Keratinocyte (primary cell): ENCODE results near the gene AGRN. TPM values are rescaled to one million over a fixed set of nuclear protein-coding genes. Genes with fewer than 3 reads are reported as not detected.

Experiments used
- DNase-seq: peaks from one replicate; pipeline ENCODE4 v3.0.0-alpha.2; 2011; ENCODE audit warnings: low read depth, missing footprints, low spot score
- FAIRE-seq: peaks from 2 replicates; lab custom pipeline; 2011; peaks lifted over from hg19 to GRCh38; lab: Jason Lieb, UNC
- H2AFZ ChIP-seq: 2 replicates; pipeline ENCODE4 v1.6.0; 2012; ENCODE audit warnings: low read length, control low read depth, inconsistent platforms; ENCODE audit not compliant: control insufficient read depth
- H3K27ac ChIP-seq: 2 replicates; pipeline ENCODE4 v1.5.1; 2011; ENCODE audit warnings: low read length; ENCODE audit not compliant: control insufficient read depth, insufficient read depth
- H3K27me3 ChIP-seq: 3 replicates; pipeline ENCODE4 v1.6.0; 2011; ENCODE audit warnings: low read length; ENCODE audit not compliant: control insufficient read depth, insufficient read depth; ENCODE audit errors: extremely low read depth
- H3K36me3 ChIP-seq, 2 experiments: 2 replicates in 1 of 2; 3 replicates in 1 of 2; pipeline ENCODE4 v1.5.1; 2011; ENCODE audit warnings: low read length in 2 of 2, mild to moderate bottlenecking in 1 of 2; ENCODE audit not compliant: control insufficient read depth in 2 of 2, insufficient read depth in 2 of 2; ENCODE audit errors: extremely low read depth in 1 of 2
- H3K4me1 ChIP-seq: 3 replicates; pipeline ENCODE4 v1.5.1; 2011; ENCODE audit warnings: low read length; ENCODE audit not compliant: control insufficient read depth, insufficient read depth; ENCODE audit errors: extremely low read depth
- H3K4me2 ChIP-seq: 3 replicates; pipeline ENCODE4 v1.6.0; 2011; ENCODE audit warnings: low read depth, low read length; ENCODE audit not compliant: control insufficient read depth, insufficient read depth; ENCODE audit errors: extremely low read depth
- H3K4me3 ChIP-seq, 3 experiments: fragments of 200-600 bp in 1 of 3; sonication (generic) in 1 of 3; 2 replicates in 2 of 3; 3 replicates in 1 of 3; pipeline ENCODE4 v1.5.1; 2011 to 2016; ENCODE audit warnings: low read length in 3 of 3, mild to moderate bottlenecking in 3 of 3, control low read depth in 2 of 3, inconsistent platforms in 1 of 3, low read depth in 1 of 3, mixed read lengths in 1 of 3, mixed run types in 1 of 3, moderate library complexity in 1 of 3; ENCODE audit not compliant: control insufficient read depth in 2 of 3, insufficient read depth in 2 of 3; ENCODE audit errors: extremely low read depth in 1 of 3
- H3K79me2 ChIP-seq: 2 replicates; pipeline ENCODE4 v1.6.0; 2012; ENCODE audit warnings: low read length; ENCODE audit not compliant: control insufficient read depth, insufficient read depth
- H3K9ac ChIP-seq: 3 replicates; pipeline ENCODE4 v1.6.0; 2011; ENCODE audit warnings: low read length; ENCODE audit not compliant: control insufficient read depth, insufficient read depth; ENCODE audit errors: extremely low read depth
- H3K9me1 ChIP-seq: 3 replicates; pipeline ENCODE4 v1.6.0; 2011; ENCODE audit warnings: low read length; ENCODE audit not compliant: control insufficient read depth, insufficient read depth; ENCODE audit errors: extremely low read depth
- H3K9me3 ChIP-seq: 2 replicates; pipeline ENCODE4 v1.5.1; 2012; ENCODE audit warnings: low read depth, low read length; ENCODE audit not compliant: control insufficient read depth
- H4K20me1 ChIP-seq: 3 replicates; pipeline ENCODE4 v1.6.0; 2011; ENCODE audit warnings: low read length; ENCODE audit not compliant: control insufficient read depth, insufficient read depth; ENCODE audit errors: extremely low read depth
- EZH2 ChIP-seq: IDR thresholded peaks from one replicate; pipeline ENCODE4 v1.6.1; 2012; ENCODE audit warnings: inconsistent platforms, mild to moderate bottlenecking, low read length, moderate library complexity
- dilution Hi-C: fragments of 300-500 bp; cut with MboI; formaldehyde crosslinking; loops from one replicate; pipeline ENCODE4 v1.7.0; 2020; ENCODE audit warnings: low sequenced_read_pairs; ENCODE audit not compliant: extremely low pct_ligation_motif_present
- polyA plus RNA-seq, 5 experiments: library from polyadenylated mRNA; depleted of rRNA in 3 of 5; stranded (reverse) in 3 of 5; stranded (forward) in 1 of 5; unstranded in 1 of 5; fragments of >200 nt; gene quantifications; 1 replicate in 1 of 5; 2 replicates in 3 of 5; 3 replicates in 1 of 5; pipeline versions ENCODE4 v1.2.1 to v1.2.3, GENCODE V29; 2011 to 2012; ENCODE audit warnings: missing spikeins in 2 of 5, low read depth in 1 of 5, low replicate concordance in 1 of 5
- TF ChIP-seq, protein P1 (sequence below), 3 experiments: IDR thresholded peaks in 1 of 3; conservative IDR thresholded peaks in 1 of 3; optimal IDR thresholded peaks in 1 of 3; 2 replicates in 2 of 3; 3 replicates in 1 of 3; pipeline versions ENCODE3 to v1.5.1; 2011; ENCODE audit warnings: low read length in 3 of 3, mild to moderate bottlenecking in 3 of 3, moderate library complexity in 2 of 3, control low read depth in 1 of 3, inconsistent platforms in 1 of 3; ENCODE audit not compliant: insufficient read depth in 2 of 3; ENCODE audit errors: extremely low read depth in 1 of 3

The AGRN gene
- polyA plus RNA-seq, 1 donor (not counting 4 experiments of a cell fraction or from before 2014, with no cell fraction given), result 72.4 TPM

DNA sequence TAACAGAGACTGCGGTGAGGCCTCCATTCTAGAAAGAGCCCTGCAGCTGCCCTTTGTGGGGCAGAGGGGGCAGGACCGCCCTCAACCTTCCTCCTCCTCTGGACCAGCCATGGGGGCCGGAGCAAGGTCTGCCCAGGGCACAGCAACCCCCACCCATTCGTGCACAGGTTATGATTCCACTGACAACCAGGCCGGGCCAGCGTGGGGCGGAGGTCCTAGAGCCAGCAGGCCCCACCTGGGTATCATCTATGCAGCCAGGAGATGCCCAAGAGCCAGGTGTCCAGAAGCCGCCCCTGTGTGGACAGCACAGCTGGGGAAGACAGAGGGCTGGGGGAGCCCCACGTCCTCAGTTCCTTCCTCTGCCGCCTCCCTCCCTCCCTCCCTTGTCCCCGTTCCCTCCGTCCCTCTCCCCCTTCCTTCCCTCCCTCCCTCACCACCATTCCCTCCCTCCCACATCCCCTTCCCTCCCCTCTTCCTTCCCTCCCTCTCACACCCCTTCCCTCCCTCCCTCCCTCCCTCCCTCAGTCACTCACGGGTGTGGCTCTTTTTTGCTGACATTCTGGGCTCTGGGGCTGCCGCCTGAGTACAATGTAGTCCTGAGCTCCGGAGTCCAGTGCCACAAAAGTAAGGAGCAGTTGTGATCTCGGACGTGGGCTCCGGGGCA lies 41.9 kb downstream of the AGRN start:
- Histone ChIP-seq H3K4me2 (no peak overlapping the region), H2AFZ (no peak overlapping the region), H4K20me1 (peaks cover 4% of the 10 kb centered on the region), H3K27me3 (peaks cover 31% of the 10 kb centered on the region), H3K4me1 (peaks cover 24% of the 10 kb centered on the region), H3K36me3 (no peaks in the 10 kb centered on the region), H3K4me3 (no peak overlapping the region), H3K9me3 (no peaks in the 10 kb centered on the region), H3K9me1 (no peaks in the 10 kb centered on the region), H3K9ac (no peak overlapping the region), H3K79me2 (no peaks in the 10 kb centered on the region), H3K27ac (no peak overlapping the region)
- dilution Hi-C loops, result no loop called here
- TF ChIP-seq, protein P1, sequence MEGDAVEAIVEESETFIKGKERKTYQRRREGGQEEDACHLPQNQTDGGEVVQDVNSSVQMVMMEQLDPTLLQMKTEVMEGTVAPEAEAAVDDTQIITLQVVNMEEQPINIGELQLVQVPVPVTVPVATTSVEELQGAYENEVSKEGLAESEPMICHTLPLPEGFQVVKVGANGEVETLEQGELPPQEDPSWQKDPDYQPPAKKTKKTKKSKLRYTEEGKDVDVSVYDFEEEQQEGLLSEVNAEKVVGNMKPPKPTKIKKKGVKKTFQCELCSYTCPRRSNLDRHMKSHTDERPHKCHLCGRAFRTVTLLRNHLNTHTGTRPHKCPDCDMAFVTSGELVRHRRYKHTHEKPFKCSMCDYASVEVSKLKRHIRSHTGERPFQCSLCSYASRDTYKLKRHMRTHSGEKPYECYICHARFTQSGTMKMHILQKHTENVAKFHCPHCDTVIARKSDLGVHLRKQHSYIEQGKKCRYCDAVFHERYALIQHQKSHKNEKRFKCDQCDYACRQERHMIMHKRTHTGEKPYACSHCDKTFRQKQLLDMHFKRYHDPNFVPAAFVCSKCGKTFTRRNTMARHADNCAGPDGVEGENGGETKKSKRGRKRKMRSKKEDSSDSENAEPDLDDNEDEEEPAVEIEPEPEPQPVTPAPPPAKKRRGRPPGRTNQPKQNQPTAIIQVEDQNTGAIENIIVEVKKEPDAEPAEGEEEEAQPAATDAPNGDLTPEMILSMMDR (optimal IDR thresholded peaks at IDR 0.05 in 1 of 3, IDR thresholded peaks at IDR 0.05 in 1 of 3, conservative IDR thresholded peaks at IDR 0.05 in 1 of 3; ENCODE audit: extremely low read depth in 1 of 3, insufficient read depth in 2 of 3, low read length in 3 of 3), result no peak
- TF ChIP-seq EZH2, result no peak
- DNase-seq (no peak), FAIRE-seq (no peak)

DNA sequence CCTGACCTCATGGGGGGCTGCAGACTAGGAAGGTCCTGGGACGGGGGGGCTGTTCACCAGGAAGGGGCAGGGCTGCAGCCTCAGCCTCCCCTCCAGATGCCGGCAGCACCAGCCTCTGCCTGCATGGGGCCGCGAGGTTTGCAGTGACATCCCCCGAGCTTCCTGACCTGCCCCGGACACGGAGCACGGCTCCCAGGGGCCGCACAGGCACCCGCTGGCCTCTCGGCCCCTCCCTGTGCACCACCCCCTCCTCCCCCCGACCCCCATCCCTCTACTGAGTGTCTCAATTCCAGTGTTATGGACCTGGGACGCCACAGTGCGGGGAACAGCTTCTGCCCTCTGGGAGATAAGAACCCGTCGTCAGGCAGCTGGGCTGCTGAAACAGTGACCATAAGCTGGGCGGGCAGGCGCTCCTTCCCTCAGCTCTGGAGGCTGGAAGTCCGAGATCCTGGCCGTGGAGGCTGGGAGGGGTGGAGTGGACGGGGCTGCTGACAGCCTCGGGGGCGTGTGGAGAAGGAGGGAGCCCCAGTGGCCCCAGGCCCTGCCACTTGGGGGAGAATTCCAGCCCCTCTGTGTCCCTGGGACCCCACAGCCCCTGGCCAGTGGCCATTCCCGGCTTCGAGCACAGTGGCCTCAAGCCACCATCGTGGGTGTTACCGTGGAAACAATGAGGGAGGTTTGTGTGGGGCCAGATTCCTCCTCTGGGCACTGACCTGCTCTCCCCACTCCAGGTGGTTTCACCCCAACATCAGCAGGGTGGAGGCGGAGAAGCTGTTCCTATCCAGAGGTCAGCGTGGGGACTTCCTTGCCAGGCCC lies 42.6 kb downstream of the AGRN start:
- Histone ChIP-seq H3K27me3 (peaks cover 34% of the 10 kb centered on the region), H3K9me3 (no peaks in the 10 kb centered on the region), H3K9me1 (no peaks in the 10 kb centered on the region), H4K20me1 (no peaks in the 10 kb centered on the region), H3K79me2 (no peaks in the 10 kb centered on the region), H3K4me1 (peaks cover 24% of the 10 kb centered on the region), H2AFZ (no peak overlapping the region), H3K36me3 (no peaks in the 10 kb centered on the region), H3K27ac (no peak overlapping the region), H3K4me2 (no peak overlapping the region), H3K9ac (no peak overlapping the region), H3K4me3 (no peak overlapping the region)
- TF ChIP-seq, protein P1 (optimal IDR thresholded peaks at IDR 0.05 in 1 of 3, IDR thresholded peaks at IDR 0.05 in 1 of 3, conservative IDR thresholded peaks at IDR 0.05 in 1 of 3; ENCODE audit: extremely low read depth in 1 of 3, insufficient read depth in 2 of 3, low read length in 3 of 3), result no peak
- TF ChIP-seq EZH2, result no peak
- DNase-seq, result no peak
- dilution Hi-C loops, result no loop called here
- no peak for FAIRE-seq
